Activated naive CD4-positive, alpha-beta T cell treated with anti-CD3 and anti-CD28 coated beads, Interleukin-2, amount 50 U/mL, for 24 hours (primary cell): ENCODE results near the gene TMED5.

ENCODE experiments used
- H3K27ac Mint-ChIP-seq: one replicate; pipeline ENCODE4 v1.8.0; 2021; ENCODE audit warnings: mild to moderate bottlenecking, mixed read lengths
- H3K27me3 Mint-ChIP-seq: one replicate; pipeline ENCODE4 v1.8.0; 2021; ENCODE audit warnings: mixed read lengths
- H3K36me3 Mint-ChIP-seq: one replicate; pipeline ENCODE4 v1.8.0; 2021; ENCODE audit warnings: mixed read lengths
- H3K4me1 Mint-ChIP-seq: one replicate; pipeline ENCODE4 v1.8.0; 2021; ENCODE audit warnings: mixed read lengths
- H3K4me3 Mint-ChIP-seq: one replicate; pipeline ENCODE4 v1.8.0; 2021; ENCODE audit warnings: mild to moderate bottlenecking, mixed read lengths
- H3K9me3 Mint-ChIP-seq: one replicate; pipeline ENCODE4 v1.8.0; 2021; ENCODE audit warnings: mixed read lengths

Gene TMED5

GRCh38 chr1:93151474-93151873, 28.7 kb downstream of the TMED5 start:
- H3K4me3 Mint-ChIP-seq, result no peak overlapping the region
- H3K36me3 Mint-ChIP-seq, result peaks cover 14% of the 10 kb centered on the region
- no peak overlapping the region for H3K27ac Mint-ChIP-seq
- H3K4me1 Mint-ChIP-seq, result peaks cover 17% of the 10 kb centered on the region
- H3K27me3 Mint-ChIP-seq, result no peaks in the 10 kb centered on the region
- H3K9me3 Mint-ChIP-seq, result no peaks in the 10 kb centered on the region

- peaks cover 13% of the 10 kb centered on the region for H3K4me1 Mint-ChIP-seq
- H3K36me3 Mint-ChIP-seq, result peaks cover 12% of the 10 kb centered on the region
- no peaks in the 10 kb centered on the region for H3K27me3 Mint-ChIP-seq
- no peaks in the 10 kb centered on the region for H3K9me3 Mint-ChIP-seq
- no peak overlapping the region for H3K27ac Mint-ChIP-seq
- no peak overlapping the region for H3K4me3 Mint-ChIP-seq
Measured at GRCh38 chr1:93150729-93151128, 29.5 kb downstream of the TMED5 start.

- Mint-ChIP-seq H3K9me3 (no peaks in the 10 kb centered on the region), H3K36me3 (peaks cover 11% of the 10 kb centered on the region), H3K4me3 (no peak overlapping the region), H3K27ac (peak overlapping the region; percentile 4), H3K27me3 (no peaks in the 10 kb centered on the region), H3K4me1 (peaks cover 3% of the 10 kb centered on the region)
Measured at GRCh38 chr1:93148001-93148400, 32.2 kb downstream of the TMED5 start.

DNA sequence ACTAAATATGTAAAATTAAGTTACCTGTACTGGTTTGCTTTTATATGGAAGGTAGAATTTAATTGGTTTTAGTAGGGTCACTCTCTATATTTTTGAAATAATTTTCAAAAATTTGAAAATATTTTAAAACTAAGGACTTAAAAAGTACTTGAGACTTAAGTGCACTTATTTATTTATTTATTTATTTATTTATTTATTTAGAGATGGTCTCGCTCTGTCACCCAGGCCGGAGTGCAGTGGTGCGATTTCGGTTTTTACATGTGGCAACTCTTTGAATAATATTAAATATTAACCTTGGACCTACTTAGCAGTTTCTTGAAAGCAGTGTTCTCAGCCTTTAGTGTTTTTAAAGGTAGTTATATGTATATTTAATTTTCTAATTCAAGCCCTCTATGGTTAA, 36.4 kb downstream of the TMED5 start:
- no peaks in the 10 kb centered on the region for H3K9me3 Mint-ChIP-seq
- H3K36me3 Mint-ChIP-seq, result peaks cover 8% of the 10 kb centered on the region
- no peaks in the 10 kb centered on the region for H3K27me3 Mint-ChIP-seq
- H3K4me3 Mint-ChIP-seq, result no peak overlapping the region
- H3K4me1 Mint-ChIP-seq, result peaks cover 9% of the 10 kb centered on the region
- no peak overlapping the region for H3K27ac Mint-ChIP-seq

DNA sequence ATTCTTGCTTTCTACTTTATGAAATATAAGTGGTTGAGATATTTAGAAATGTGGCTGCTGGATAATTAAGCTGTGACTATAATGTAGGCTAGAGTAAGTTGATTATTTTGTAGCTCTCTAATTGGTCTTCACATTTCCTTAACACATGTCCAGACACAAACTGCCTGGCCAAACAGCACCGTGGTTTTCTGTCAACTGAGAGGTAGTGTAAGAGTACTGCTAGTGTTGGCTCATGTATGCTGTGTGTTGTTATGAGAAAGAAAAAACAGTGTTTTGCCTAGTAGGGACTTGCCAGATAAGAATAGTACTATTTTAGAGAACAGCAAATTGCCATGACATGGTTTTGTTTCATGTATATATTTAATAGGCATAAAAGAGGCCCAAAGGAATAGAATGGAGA, 37.1 kb downstream of the TMED5 start:
- H3K9me3 Mint-ChIP-seq, result no peaks in the 10 kb centered on the region
- no peaks in the 10 kb centered on the region for H3K27me3 Mint-ChIP-seq
- no peak overlapping the region for H3K27ac Mint-ChIP-seq

DNA sequence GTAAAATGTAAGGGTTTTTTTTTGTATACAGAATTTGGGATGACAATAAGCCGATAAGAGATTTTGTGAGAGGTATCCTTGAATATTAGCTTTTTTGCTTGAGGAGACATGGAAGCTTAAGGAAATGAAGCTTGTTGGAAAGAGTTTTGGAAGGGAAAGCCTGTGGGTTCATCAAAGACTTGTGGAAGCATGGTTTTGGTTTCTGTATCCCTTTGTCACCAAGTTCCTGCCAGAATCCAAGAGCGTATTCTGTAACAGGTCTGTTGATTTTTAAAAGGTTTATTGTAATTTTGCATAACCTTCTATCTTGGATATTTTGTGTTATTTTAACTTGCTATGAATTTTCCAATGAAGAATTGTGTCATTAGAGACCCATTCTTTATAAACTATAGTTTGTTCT, 38.1 kb downstream of the TMED5 start:
- Mint-ChIP-seq H3K4me3 (no peak overlapping the region), H3K9me3 (no peaks in the 10 kb centered on the region), H3K36me3 (peaks cover 8% of the 10 kb centered on the region), H3K27me3 (no peaks in the 10 kb centered on the region), H3K27ac (no peak overlapping the region), H3K4me1 (peaks cover 9% of the 10 kb centered on the region)

More for the DNA sequence above, 37.1 kb downstream of the TMED5 start:
- Mint-ChIP-seq H3K4me1 (peaks cover 9% of the 10 kb centered on the region), H3K4me3 (no peak overlapping the region), H3K36me3 (peaks cover 8% of the 10 kb centered on the region)

DNA sequence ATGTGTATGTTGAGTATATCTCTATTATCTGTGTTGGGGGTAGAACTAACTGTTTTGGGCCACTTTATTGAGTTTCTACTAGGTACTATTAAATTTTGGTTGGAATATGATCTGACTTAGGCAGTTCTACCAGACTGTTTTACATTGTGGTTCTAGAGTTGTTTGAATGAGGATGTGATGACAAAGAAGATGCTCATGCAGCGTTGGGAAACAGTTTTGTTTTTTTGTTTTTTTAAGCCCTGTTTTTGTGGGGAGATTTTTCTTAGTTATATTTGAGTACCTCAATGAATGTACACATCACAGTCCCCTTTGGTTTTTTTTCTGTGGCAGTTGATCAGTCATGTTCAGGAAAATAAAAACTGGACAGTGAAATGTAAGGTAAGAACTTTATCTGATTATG, 40.1 kb downstream of the TMED5 start:
- Mint-ChIP-seq H3K36me3 (peaks cover 10% of the 10 kb centered on the region), H3K4me1 (peaks cover 9% of the 10 kb centered on the region), H3K27me3 (no peaks in the 10 kb centered on the region), H3K9me3 (no peaks in the 10 kb centered on the region), H3K4me3 (no peak overlapping the region), H3K27ac (no peak overlapping the region)

- peaks cover 9% of the 10 kb centered on the region for H3K4me1 Mint-ChIP-seq
- no peak overlapping the region for H3K27ac Mint-ChIP-seq
- no peaks in the 10 kb centered on the region for H3K9me3 Mint-ChIP-seq
- H3K4me3 Mint-ChIP-seq, result no peak overlapping the region
- H3K36me3 Mint-ChIP-seq, result peaks cover 10% of the 10 kb centered on the region
- H3K27me3 Mint-ChIP-seq, result no peaks in the 10 kb centered on the region
Measured at GRCh38 chr1:93137604-93138292, 42.5 kb downstream of the TMED5 start.

GRCh38 chr1:93136445-93136844, 43.8 kb downstream of the TMED5 start:
- Mint-ChIP-seq H3K9me3 (no peaks in the 10 kb centered on the region), H3K27me3 (no peaks in the 10 kb centered on the region), H3K4me1 (peaks cover 4% of the 10 kb centered on the region), H3K36me3 (peaks cover 10% of the 10 kb centered on the region), H3K27ac (no peak overlapping the region), H3K4me3 (no peak overlapping the region)

DNA sequence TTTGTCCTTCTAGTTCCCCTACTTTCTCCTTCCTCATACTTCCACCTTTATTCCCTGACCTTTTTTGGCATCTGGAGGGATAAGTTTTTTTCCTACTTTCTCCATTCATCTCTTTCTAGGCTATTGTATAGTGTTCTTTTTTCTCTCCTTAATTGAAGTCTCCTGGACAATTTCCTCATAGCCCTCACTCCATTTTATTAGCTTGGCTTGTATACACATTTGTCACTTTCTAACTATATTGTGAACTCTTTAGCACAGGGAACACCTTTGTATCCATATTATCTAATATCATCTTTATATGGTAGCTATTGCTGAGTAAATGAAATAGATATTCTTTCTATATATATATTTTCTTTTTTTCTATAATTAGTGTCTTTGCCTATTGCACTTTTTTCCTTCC, 47.6 kb downstream of the TMED5 start:
- Mint-ChIP-seq H3K36me3 (peaks cover 5% of the 10 kb centered on the region), H3K27me3 (no peaks in the 10 kb centered on the region), H3K9me3 (no peaks in the 10 kb centered on the region), H3K4me3 (no peak overlapping the region), H3K4me1 (no peaks in the 10 kb centered on the region), H3K27ac (no peak overlapping the region)

- Mint-ChIP-seq H3K4me1 (peaks cover 9% of the 10 kb centered on the region), H3K27ac (peak overlapping the region; percentile 44), H3K4me3 (no peak overlapping the region), H3K27me3 (no peaks in the 10 kb centered on the region), H3K36me3 (peaks cover 5% of the 10 kb centered on the region), H3K9me3 (no peaks in the 10 kb centered on the region)
Measured at GRCh38 chr1:93129507-93130099, 50.6 kb downstream of the TMED5 start.

- Mint-ChIP-seq H3K27ac (peak overlapping the region; percentile 68), H3K4me1 (peaks cover 18% of the 10 kb centered on the region), H3K9me3 (no peaks in the 10 kb centered on the region), H3K4me3 (no peak overlapping the region), H3K36me3 (peaks cover 6% of the 10 kb centered on the region), H3K27me3 (no peaks in the 10 kb centered on the region)
Measured at GRCh38 chr1:93124556-93125355, 55.5 kb downstream of the TMED5 start.

GRCh38 chr1:93123201-93123783, 56.9 kb downstream of the TMED5 start:
- peaks cover 6% of the 10 kb centered on the region for H3K36me3 Mint-ChIP-seq
- no peaks in the 10 kb centered on the region for H3K27me3 Mint-ChIP-seq
- H3K4me1 Mint-ChIP-seq, result peaks cover 18% of the 10 kb centered on the region
- H3K9me3 Mint-ChIP-seq, result no peaks in the 10 kb centered on the region
- H3K27ac Mint-ChIP-seq, result no peak overlapping the region
- no peak overlapping the region for H3K4me3 Mint-ChIP-seq

DNA sequence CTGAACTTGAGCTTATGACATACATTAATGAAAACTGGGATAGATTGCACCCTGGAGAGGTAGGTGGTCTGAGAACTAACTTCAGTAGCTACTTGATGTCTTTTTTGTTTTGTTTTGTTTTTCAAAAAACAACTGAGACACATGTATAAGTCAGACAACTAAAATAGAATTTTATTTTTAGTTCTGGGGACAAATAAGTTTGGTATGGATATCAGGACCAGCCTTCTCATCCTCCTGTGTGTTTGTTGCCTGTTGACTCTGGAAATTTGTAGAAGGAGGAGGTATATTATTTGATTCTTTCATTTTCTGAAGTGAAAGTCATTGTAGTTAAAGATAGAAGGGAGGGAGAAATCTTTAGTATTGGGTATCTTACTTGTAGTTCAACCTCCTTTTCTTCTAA, 59.6 kb downstream of the TMED5 start:
- H3K9me3 Mint-ChIP-seq, result no peaks in the 10 kb centered on the region
- H3K27me3 Mint-ChIP-seq, result no peaks in the 10 kb centered on the region
- H3K27ac Mint-ChIP-seq, result no peak overlapping the region
- peaks cover 18% of the 10 kb centered on the region for H3K4me1 Mint-ChIP-seq
- H3K36me3 Mint-ChIP-seq, result peaks cover 9% of the 10 kb centered on the region
- no peak overlapping the region for H3K4me3 Mint-ChIP-seq

- peaks cover 7% of the 10 kb centered on the region for H3K36me3 Mint-ChIP-seq
- H3K27ac Mint-ChIP-seq, result peak overlapping the region; percentile 55
- no peaks in the 10 kb centered on the region for H3K9me3 Mint-ChIP-seq
- H3K27me3 Mint-ChIP-seq, result no peaks in the 10 kb centered on the region
- no peak overlapping the region for H3K4me3 Mint-ChIP-seq
- H3K4me1 Mint-ChIP-seq, result peaks cover 32% of the 10 kb centered on the region
Measured at GRCh38 chr1:93114391-93114790, 65.8 kb downstream of the TMED5 start.

DNA sequence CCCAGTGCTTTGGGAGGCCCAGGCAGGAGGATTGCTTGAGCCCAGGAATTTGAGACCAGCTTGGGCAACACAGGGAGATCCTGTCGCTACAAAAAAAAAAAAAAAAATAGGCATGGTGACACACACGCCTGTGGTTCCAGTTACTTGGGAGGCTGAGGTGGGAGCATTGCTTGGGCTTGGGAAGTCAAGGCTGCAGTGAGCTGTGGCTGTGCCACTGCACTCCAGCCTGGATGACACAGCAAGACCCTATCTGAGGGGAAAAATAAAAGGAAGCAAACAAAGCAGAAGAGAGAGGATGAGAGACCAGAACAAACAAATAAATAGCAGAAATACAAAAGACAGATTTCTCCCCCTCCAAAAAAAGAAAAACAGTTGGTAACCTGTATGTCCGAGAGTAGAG, 67.1 kb downstream of the TMED5 start:
- Mint-ChIP-seq H3K4me1 (peaks cover 40% of the 10 kb centered on the region), H3K36me3 (peaks cover 14% of the 10 kb centered on the region), H3K27me3 (no peaks in the 10 kb centered on the region), H3K27ac (peak overlapping the region; percentile 31), H3K4me3 (no peak overlapping the region), H3K9me3 (no peaks in the 10 kb centered on the region)
